Hematopoietic multipotent progenitor cell treated with erythropoietin and hydrocortisone succinate and interleukin-3 and kit ligand, for 17 days (in vitro differentiated cells): ENCODE measurements around the gene CLN5.

ENCODE experiments used
- DNase-seq: peaks from one replicate; pipeline ENCODE4 v3.0.0-alpha.2; 2015; ENCODE audit warnings: low spot score

The CLN5 gene

DNA sequence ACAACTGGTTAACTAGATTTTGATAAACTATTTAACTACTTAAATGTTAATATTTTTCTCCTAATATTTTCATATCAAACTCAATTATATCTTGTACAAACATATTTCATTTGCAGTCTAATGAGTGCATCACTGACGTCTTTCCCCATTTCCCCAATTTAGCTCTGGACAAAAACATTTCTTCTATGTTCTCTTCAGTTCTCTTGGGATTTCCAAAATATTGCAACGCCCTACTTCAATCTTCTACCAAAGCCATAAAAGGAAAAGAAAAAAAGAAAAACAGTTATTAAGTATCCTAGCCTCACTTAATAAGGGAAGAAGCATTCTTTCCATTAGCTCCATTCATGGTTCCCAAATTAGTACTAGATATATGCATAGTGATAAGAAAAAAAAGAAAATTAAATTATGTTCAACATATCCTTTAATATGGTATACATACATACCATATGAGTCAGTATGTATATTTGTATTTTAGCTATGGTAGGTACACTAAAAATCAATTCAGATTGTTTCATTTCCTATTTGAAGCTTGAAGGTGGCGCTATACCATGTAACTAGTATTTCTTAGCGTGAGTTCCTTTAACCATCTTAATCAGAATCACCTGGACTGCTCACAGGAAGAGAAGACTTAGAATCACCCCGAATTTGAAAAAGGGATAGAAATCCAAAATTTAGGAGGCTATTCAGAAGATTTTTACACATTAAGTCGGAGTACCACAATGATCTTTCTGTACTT is 25.2 kb downstream of the CLN5 start:
- no peak for DNase-seq

GRCh38 chr13:77019756-77020155 is 27.9 kb downstream of the CLN5 start:
- DNase-seq, result no peak

GRCh38 chr13:77022341-77022740 is 30.5 kb downstream of the CLN5 start:
- DNase-seq, result no peak

DNA sequence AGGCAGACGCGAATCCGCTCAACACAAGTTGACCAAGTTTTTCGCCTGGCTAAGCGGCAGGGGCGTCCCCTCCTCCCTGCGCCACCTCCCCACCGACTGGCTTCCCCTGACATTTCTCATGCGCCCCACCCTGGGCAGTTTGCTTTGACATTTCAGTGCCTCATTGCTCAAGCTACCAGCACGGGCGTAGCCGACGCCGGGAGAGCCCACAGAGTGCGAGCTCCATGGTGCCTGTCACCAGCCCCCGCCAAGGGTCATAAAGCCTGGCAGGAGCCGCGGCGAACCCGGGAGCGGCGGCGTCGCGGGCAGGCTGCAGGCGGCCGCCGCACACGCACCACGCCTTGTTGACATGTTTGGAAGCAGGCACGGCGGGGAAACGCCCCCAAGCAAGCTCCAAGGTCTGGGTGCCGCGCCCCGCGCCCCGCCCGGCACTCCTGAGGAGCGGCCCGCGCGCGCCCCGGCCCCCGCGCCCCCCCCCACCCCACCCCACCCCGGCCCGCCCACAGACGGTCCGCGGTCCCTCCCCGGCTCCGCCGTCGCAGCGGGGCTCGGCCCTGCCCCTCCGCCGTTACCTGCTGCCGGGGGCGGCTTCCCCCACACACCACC is 34.5 kb downstream of the CLN5 start:
- peak; percentile 93 for DNase-seq

DNA sequence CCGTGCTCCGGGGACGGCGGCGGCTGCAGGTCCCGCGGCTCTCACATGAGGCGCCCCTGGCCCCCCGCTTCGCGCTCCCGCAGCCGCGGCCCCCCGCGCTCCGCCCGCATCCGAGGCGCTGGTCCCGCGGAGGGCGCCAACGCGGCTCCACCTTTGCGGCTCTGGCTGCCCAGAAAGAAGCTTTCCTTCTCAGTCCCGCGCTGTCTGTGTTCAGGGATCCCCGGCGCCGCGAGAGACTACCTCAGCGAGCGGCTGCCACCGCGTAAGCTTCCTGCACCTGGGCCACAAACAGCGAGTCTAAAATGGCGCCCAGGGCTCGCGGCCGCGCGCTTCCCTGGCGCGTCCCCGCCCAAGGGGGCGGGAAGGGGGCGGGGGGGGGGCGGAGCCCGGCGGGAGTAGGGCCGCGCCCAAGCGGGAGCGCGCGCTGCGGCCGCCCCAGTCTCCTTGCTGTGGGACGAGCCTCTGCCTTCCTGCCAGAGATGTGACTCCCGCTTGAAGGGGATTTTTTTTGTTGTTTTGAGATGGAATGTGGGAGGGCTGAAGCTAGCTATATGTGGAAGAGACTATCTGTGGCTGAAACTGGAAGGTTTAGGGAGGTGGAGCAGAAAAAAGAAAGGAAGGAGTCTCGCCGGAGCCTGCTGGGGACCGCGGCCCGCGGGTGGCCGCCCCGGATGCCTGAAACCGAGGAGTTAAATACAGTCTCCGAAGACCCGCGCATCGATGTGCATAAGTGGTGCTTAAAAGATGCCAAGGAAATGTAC is 35.2 kb downstream of the CLN5 start, which contains the start of gene FBXL3:
FBXL3 (minus strand) TSS at position 299 of the 761 bp plus-strand sequence. CDS start 5,299 bp downstream, outside the sequence.
- DNase-seq, result peak; percentile 88

DNA sequence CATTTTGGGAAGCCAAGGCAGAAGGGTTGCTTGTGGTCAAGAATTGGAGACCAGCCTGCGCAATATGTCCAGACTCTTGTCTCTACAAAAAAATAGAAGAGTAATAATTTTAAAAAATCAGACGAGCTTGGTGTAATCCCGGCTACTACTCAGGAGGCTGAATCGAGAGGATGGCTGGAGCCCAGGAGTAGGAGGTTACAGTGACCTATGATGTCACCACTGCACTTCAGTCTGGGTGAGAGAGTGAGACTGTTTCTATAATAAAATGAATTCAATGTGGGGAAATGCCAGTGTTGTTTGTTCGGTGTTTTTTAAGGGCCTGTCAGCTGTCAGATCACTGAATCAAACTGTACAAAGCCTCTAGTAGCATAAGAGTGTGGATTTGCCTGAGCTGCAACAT is 36.3 kb downstream of the CLN5 start:
- no peak for DNase-seq

DNA sequence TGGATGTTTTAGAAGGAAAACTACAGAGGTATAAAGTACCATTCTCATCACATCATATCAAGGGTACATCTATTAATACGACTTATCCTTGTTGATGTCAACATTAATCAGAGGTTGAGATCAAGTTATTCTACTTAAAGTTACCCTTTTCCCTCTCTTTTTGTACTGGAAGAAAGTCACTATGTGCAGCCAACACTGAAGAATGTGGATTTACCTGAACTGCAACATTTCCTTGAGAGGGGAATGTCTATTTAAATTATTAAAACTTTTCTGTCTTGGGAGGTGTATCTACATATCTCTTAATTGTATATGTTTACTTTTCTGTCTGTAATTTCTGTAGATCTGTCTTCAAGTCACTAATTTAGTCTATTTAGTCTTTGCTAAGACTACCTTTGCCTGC is 37.6 kb downstream of the CLN5 start:
- DNase-seq, result no peak

- no peak for DNase-seq
Measured at GRCh38 chr13:77031656-77032243, 39.9 kb downstream of the CLN5 start.

DNA sequence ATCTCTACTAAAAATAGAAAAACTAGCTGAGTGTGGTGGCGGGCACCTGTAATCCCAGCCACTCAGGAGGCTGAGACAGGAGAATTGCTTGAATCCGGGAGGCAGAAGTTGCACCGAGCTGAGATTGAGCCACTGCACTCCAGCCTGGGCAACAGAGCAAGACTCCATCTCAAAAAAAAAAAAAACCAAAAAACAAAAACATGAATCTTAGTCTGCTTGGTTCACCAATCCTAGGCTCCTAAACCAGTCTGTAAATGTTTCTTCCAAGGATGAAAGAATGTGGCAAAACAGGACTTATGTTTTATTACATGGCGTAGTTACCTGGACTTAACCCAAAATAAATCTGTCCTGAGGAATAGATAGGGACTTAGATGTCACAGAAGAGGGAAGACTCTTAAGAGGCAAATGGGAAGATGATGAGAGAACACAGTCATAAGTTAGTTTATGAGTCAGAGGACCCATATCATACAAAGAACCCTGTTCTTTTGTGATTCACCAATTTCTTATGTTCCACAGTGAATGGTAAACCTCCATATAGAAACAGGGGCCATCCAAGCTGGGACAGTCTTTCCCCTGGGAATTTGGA is 41.9 kb downstream of the CLN5 start:
- no peak for DNase-seq

GRCh38 chr13:77034881-77035280 is 43.0 kb downstream of the CLN5 start:
- DNase-seq, result no peak

DNA sequence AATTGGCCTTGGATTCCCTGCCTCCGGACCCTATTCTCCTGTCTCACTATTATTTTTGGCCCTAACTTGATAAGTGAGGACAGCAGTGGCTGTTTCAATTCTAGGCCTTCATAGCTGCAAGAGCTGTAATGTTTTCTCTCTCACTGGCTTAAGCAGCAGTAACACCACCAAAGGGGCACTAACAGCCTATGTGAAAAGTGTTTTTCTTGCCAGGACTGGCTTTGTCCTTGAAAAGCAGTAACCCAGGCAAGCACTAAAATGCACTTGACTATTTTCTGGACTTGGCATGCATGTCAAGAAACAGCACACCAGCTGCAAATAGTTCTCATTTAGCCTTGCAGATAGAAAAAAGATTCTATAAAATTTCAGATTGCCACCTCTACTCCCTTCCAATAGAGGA is 44.4 kb downstream of the CLN5 start:
- DNase-seq, result no peak

DNA sequence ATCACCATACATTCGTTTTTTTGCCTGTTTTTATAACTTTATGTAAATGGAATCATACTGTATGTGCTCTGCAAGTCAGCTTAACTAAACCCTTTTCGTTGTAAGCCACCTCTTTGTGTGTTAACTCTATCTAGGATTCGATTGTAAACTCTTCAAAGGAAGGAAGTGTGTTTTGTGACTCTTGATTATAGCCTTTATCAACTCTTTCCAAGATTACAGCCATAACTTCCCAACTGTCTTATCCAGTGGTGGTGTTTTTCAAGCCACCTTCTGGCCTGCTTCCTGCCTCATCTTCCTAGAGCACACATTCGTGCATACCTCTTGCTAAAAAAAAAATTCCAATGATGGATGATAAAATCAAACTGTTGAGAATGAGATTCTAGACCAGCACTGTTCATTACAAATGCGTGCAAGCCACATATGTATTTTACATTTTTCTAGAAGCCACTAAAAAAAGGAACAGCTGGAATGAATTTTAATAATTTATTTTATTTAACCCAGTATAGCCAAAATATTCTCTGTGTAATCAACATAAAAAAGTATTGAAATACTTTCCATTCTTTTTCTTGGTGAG is 47.1 kb downstream of the CLN5 start:
- DNase-seq, result no peak

- no peak for DNase-seq
Measured at GRCh38 chr13:77040076-77040475, 48.2 kb downstream of the CLN5 start.

GRCh38 chr13:77040835-77041234 is 49.0 kb downstream of the CLN5 start:
- DNase-seq, result no peak

DNA sequence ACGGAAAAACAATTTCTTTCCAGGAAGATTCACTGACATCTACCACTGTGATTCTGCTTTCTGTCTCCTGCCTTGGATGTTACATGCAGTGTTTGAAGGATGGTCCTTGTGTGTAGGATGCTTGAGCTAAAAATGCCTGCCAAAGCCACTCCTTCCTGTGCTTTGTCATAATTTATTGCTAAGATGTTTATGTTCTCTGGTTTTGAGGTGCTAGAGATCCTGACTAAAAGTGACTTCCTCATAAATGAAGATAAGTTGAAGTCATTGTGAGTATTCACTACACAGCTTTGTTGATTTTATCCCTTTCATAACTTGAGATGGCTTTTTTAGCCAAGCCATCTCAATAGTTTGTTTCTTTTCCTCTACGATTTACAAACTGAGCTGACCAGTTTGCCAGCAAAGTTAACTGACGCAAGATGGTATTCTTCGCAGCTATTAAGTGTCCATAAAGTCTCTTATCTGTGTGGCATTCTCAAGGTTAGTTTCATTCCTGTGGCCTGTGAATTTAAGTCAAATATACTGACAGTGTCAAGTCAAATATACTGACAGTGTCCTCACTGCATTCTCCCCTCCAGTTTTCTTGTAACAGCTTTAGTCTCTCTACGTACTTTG is 50.8 kb downstream of the CLN5 start:
- no peak for DNase-seq

- no peak for DNase-seq
Measured at GRCh38 chr13:77047649-77048343, 55.9 kb downstream of the CLN5 start.

DNA sequence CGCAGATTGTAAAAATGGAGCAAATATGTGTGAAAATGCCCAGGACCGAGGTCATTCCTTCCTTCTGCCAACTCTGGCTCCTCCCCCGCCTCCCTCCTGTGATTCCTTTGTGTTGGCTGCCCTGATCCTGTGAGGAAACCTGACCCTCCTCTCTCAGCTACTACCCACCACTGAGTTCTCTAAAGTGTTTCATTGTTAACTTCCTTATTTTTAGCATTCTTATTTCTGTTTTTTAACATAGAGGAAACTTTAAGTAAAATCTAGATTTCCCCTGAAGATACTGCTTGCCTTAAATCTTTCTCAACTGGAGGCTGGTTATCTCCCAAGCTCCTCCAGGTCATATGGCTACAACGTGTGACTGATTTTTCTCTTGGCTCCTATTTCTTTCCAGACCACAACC is 56.8 kb downstream of the CLN5 start:
- no peak for DNase-seq

DNA sequence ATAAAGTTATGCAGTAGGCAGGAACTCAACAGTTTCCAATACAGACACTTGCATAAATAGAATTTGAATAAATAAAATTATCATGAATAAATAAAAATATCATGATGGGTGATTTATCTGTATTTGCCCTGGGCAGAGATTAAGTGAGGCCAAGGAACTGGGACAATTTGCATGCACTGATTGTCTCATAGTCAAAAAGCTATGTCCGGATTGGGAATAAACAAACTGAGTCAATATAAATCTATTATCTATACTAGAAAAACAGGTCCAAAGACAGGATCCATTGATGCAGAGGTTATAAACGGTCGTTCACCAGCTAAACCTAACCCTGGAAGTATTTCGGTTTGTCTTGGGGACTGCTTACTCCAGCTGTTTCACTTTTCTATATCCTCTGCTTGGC is 61.3 kb downstream of the CLN5 start:
- no peak for DNase-seq
